RWPE2 (cell line): ENCODE data around the gene TJP2.
"Not testable (repeated sequence)": the region's sequence is repeated elsewhere in the genome, so short reads cannot be mapped to it uniquely, and the experiment has no call there.

Experiments used
- ATAC-seq: fragments of 200-7000 bp; cut with Tn5 transposase; 3 replicates; pipeline ENCODE4 v1.9.1; 2021; ENCODE audit warnings: low read depth
- DNase-seq: peaks from one replicate; pipeline ENCODE4 v3.0.0-alpha.2; 2020; ENCODE audit warnings: low spot score
- H3K27ac ChIP-seq: fragments of 450-650 bp; 2 replicates; pipeline ENCODE4 v1.5.1; 2017; ENCODE audit warnings: mild to moderate bottlenecking; ENCODE audit not compliant: poor library complexity, severe bottlenecking
- H3K27me3 ChIP-seq: fragments of 250-450 bp; sonication (Bioruptor Pico); 2 replicates; pipeline ENCODE4 v1.5.1; 2021; ENCODE audit warnings: mild to moderate bottlenecking, moderate library complexity; ENCODE audit not compliant: insufficient read depth, poor library complexity, severe bottlenecking
- H3K36me3 ChIP-seq: fragments of 250-450 bp; sonication (Bioruptor Pico); 2 replicates; pipeline ENCODE4 v1.5.1; 2020; ENCODE audit warnings: low read depth, mild to moderate bottlenecking, moderate library complexity
- H3K4me1 ChIP-seq: fragments of 250-450 bp; sonication (Bioruptor Pico); 2 replicates; pipeline ENCODE4 v1.5.1; 2021; ENCODE audit warnings: mild to moderate bottlenecking, moderate library complexity; ENCODE audit not compliant: insufficient read depth, poor library complexity, severe bottlenecking
- H3K4me3 ChIP-seq: fragments of 250-450 bp; sonication (Bioruptor Pico); 2 replicates; pipeline ENCODE4 v1.5.1; 2021; ENCODE audit warnings: mild to moderate bottlenecking, moderate library complexity; ENCODE audit not compliant: severe bottlenecking
- H3K9me3 ChIP-seq: fragments of 250-450 bp; sonication (Bioruptor Pico); 2 replicates; pipeline ENCODE4 v1.5.1; 2021; ENCODE audit warnings: mild to moderate bottlenecking, moderate library complexity; ENCODE audit not compliant: severe bottlenecking
- TF ChIP-seq, protein P1 (sequence below): fragments of 450-650 bp; IDR thresholded peaks from one replicate; pipeline ENCODE4 v1.5.1; 2017; ENCODE audit warnings: mild to moderate bottlenecking, moderate library complexity; ENCODE audit not compliant: poor library complexity, severe bottlenecking

TJP2 gene

DNA sequence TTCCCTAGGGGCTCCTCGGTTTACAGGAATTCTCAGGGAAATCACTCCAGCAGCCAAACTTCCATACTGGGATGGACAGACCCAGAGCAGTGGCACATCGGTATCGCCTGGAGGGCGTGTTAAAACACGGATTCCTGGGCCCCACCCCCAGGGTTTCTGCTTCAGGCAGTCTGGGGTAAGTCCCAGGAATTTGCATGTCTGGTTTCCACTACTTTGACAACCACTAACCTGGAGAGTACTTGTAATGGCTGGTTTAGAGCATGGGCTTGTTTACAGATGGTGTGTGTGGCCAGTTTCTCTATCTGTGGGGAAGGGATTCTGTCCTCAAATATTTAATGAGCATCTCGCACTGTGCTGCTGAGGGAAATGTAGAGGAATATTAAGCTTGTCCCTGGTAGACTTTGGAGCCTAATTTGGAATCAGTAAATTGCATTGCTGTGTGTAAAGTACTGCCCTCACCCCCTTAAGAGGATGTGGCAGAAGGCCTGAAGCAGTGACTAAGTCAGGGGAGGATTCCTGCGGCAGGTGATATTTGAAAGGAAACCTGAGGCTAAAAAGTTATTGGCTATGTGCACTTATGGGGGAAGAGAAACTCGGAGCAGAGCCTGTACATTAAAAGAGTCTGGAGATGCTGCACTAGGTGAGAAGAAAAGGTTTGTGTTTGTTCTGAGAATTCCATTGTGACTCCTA, 18.6 kb upstream of the TJP2 start:
- DNase-seq, result no peak
- peak overlapping the region; percentile 66 for H3K27ac ChIP-seq

DNA sequence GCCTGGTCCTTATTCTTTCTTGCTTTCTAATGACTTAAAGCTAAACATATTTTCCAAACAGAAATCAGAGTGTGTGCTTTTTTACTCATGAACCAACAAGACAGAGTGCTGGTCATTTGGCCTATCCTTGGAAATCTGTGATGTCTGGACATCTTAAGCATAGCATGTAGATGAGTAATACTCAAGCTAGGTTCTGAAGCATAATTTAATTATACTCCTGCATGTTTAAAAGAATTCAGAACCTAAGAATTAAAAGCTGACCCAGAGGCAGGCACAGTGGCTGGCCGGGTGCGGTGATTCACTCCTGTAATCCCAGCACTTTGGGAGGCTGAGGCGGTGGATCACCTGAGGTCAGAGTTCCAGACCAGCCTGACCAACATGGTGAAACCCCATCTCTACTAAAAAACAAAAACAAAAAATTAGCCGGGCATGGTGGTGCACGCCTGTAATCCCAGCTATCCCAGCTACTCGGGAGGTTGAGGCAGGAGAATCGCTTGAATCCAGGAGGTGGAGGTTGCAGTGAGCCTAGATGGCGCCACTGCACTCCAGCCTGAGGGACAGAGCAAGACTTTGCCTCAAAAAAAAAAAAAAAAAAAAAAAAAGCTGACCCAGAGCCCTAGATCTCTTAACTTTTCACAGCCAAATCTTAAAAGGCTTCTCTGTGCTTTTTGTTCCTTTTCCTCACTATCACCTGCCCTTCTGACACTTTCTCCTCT, 16.2 kb upstream of the TJP2 start:
- H3K4me1 ChIP-seq, result peaks cover 18% of the 10 kb centered on the region
- DNase-seq, result no peak

More for the DNA sequence above, 18.6 kb upstream of the TJP2 start:
- TF ChIP-seq, protein P1, sequence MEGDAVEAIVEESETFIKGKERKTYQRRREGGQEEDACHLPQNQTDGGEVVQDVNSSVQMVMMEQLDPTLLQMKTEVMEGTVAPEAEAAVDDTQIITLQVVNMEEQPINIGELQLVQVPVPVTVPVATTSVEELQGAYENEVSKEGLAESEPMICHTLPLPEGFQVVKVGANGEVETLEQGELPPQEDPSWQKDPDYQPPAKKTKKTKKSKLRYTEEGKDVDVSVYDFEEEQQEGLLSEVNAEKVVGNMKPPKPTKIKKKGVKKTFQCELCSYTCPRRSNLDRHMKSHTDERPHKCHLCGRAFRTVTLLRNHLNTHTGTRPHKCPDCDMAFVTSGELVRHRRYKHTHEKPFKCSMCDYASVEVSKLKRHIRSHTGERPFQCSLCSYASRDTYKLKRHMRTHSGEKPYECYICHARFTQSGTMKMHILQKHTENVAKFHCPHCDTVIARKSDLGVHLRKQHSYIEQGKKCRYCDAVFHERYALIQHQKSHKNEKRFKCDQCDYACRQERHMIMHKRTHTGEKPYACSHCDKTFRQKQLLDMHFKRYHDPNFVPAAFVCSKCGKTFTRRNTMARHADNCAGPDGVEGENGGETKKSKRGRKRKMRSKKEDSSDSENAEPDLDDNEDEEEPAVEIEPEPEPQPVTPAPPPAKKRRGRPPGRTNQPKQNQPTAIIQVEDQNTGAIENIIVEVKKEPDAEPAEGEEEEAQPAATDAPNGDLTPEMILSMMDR, result no peak
- Histone ChIP-seq H3K27me3 (no peaks in the 10 kb centered on the region), H3K4me3 (no peak overlapping the region), H3K4me1 (peaks cover 18% of the 10 kb centered on the region), H3K36me3 (peaks cover 12% of the 10 kb centered on the region), H3K9me3 (no peaks in the 10 kb centered on the region)
- ATAC-seq, result peak; percentile 79

DNA sequence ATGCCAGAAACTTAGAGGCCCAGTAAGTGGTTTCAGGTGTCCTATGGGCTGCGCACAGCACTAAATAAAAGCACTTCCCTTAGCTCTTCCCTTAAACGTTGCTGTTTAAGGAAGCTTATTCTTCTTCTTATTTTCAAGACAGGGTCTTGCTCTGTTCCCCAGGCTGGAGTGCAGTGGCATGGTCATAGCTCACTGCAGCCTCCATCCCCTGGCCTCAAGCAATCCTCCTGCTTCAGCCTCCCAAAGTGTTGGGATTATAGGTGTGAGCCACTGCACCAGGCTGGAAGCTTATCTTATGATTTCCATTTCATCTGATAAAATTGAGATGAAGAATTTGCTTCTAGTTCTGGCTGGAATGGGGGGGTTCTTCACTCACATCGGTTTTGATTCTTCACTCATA, 15.6 kb upstream of the TJP2 start:
- H3K4me1 ChIP-seq, result peaks cover 18% of the 10 kb centered on the region
- H3K9me3 ChIP-seq, result no peaks in the 10 kb centered on the region
- H3K27ac ChIP-seq, result peak overlapping the region; percentile 66
- H3K4me3 ChIP-seq, result no peak overlapping the region
- ATAC-seq (no peak), DNase-seq (no peak)
- H3K36me3 ChIP-seq, result peaks cover 10% of the 10 kb centered on the region; the same call in 1 of the 2 replicates
- no peaks in the 10 kb centered on the region for H3K27me3 ChIP-seq
- TF ChIP-seq, protein P1, result peak; percentile 39

More for the DNA sequence above, 16.2 kb upstream of the TJP2 start:
- H3K4me3 ChIP-seq, result no peak overlapping the region
- H3K9me3 ChIP-seq, result no peaks in the 10 kb centered on the region
- H3K27me3 ChIP-seq, result no peaks in the 10 kb centered on the region
- ATAC-seq, result peak; percentile 59; the same call in 2 of the 3 replicates
- TF ChIP-seq, protein P1, result peak; percentile 64
- H3K36me3 ChIP-seq, result peaks cover 10% of the 10 kb centered on the region; the same call in 1 of the 2 replicates
- H3K27ac ChIP-seq, result peak overlapping the region; percentile 66

DNA sequence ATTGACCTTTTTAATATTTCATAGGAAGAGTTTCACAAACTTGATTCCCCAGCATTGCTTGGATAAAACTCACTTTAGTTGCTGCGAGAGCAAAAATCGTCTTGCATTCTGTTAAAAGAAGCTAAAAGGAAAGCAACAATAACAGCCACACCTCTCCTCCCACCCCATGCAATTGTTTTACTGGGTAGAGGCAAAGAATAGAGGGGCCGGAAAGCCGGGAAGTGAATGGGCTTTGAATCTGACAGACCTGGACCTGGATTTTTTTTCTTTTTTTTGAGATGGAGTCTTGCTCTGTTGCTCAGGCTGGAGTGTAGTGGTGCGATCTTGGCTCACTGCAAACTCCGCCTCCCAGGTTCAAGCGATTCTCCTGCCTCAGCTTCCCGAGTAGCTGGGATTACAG, 9.5 kb upstream of the TJP2 start:
- not testable (repeated sequence) for H3K36me3 ChIP-seq, DNase-seq, H3K27ac ChIP-seq, H3K9me3 ChIP-seq, H3K27me3 ChIP-seq, ATAC-seq, H3K4me3 ChIP-seq
- peaks cover 11% of the 10 kb centered on the region for H3K4me1 ChIP-seq

DNA sequence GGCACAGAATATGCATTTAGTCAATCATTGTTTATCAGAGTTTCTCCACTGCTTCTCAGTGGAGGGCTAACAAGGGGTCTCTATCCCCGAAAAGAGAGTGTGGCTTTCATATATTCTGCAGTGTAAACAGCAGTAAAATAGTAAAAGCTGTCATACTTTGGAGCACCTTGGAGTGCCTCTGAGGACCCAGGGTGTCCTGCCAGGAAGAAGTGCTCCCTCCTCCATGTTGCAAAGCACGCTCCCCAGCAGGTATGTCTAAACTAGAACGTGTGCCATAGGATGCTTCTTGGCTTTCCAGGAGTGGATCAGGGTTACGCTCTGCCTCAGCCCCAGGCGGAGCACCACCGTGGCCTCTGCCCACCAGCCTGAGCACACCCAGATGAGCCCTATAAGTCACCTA, 8.5 kb upstream of the TJP2 start:
- H3K9me3 ChIP-seq, result no peaks in the 10 kb centered on the region
- DNase-seq (no peak), ATAC-seq (no peak)
- no peak overlapping the region for H3K27ac ChIP-seq
- TF ChIP-seq, protein P1, result no peak
- H3K4me1 ChIP-seq, result peaks cover 21% of the 10 kb centered on the region
- no peaks in the 10 kb centered on the region for H3K27me3 ChIP-seq
- peaks cover 7% of the 10 kb centered on the region; the same call in 1 of the 2 replicates for H3K36me3 ChIP-seq
- H3K4me3 ChIP-seq, result no peak overlapping the region
